HG02623 (cell line): ENCODE measurements around the gene EHD4.

ENCODE experiments used
- ATAC-seq: cut with Tn5 transposase; IDR thresholded peaks from one replicate; pipeline ENCODE4 v1.9.1; 2021; ENCODE audit warnings: moderate library complexity; ENCODE audit not compliant: unreplicated experiment

EHD4 gene

GRCh38 chr15:41866263-41866703 is 106.1 kb downstream of the EHD4 start:
- no peak for ATAC-seq

DNA sequence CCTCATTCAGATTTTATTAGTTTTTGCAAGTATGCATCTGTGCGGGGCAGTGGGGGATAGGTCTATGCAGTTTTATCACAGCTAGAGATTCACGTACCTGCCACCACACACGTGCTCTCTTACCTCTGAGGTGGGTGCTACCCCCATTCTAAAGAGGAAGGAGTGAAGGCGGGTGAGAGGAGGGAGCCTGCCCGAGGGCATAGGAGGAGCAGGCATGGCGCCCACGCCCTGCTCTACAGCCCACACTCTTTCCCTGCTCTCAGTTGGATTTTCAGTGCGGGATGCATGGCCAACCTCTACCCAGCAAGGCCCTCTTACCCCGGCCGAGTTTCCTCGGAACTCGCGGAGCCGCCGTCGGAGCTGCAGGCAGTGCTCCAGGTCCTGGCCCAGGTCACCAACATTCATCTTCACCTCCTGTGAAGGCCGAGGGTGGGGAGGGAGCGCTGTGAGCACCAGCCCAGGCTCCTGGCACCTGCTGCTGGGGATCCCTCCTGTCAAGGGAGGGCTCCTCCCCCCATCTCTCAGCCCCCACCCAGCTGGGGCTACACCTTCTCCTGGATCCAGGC is 106.8 kb downstream of the EHD4 start:
- ATAC-seq: no peak

DNA sequence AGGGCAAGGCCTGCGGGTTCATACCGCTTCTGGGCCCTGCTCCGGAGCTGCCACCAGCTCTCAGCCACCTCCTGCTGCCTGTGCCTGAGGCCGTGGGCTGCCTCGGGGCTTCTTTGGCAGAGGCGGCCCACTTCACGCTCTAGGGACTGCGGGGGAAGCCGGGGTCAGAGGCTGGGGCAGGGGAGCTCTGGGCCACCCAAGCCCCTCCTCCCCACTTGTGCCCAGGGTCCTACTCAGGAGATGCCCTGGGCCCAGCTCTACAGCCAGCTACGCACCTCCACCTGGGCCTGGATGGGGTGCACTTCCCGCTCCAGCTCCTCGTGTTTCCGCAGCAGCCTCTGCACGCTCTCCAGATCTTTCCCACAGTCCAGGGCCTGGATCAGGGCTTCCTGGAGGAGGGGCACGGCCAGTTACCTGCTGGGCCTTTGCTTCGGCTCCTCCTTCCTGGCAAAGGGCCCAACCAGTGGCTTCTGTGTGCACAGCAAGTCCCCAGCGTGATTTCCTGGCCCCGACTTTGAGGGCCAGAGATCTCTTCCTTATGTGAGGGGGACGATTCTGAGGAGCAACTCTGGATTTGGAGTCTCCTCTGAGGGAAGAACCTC is 109.7 kb downstream of the EHD4 start:
- ATAC-seq: no peak

DNA sequence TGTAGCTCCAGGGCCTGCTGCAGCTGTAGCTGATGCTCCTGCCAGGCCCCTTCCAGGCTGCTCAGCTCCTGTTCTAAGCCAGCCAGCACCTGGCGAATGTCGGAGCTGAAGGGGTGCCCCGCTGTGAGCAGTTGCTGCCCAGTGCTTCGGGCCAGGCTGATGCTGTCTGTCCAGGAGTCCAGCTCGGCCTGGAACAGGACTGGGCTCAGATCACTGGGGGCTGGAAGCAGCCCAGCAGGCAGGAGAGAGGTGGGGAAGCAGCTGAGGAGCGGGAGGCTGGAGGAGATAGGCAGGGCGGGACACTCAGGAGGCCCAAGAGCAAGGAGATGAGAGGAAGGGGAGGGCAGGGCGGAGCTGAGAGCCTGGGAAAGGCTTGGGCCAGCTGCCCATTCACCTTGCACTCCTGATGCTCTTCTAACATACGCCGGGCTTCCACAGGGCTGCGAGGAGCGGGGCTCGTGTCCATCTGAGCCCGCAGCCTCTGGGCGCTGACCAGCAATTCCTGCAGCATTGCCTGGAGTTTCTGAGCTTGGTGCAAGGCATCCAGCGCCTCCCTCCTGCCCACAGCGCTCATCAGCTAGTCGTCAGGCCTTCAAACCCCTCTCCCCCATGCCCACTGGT is 110.5 kb downstream of the EHD4 start:
- no peak for ATAC-seq

DNA sequence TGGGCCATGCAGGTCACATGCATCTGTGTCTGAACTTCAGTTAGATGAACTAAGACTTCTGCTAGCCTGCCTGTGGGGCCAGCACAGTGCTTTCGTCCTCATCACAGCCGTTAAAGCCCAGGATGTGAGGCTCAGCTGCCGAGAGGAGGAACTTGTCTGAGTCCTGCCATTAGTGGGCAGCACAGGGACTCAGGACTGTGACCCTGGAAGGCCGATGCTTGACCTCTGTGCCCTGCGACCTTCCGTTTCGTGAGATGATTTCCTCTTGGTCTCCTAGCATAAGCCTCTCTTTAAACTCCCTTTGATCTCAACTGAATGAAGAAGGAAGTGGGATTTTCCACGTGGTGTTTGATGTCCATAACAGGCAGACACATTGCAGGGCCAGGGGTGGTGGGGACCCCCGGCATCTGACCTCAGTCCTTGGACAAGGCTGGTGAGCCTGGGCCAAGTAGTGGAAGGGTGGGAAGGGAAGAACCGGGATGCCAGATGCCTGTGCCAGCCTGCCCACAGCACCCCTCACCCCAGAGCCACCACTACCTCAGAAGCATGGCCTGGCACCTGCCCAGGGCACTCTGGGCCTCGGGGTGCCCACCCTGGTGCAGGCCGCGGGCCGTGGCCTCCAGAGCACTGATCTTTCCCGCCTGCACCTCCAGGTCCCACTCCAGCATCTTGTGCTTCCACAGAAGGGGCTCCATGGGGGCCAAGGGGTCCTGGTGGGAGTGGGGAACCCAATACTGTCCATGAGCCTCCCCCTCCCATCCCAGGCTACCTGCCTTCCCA is 112.1 kb downstream of the EHD4 start:
- no peak for ATAC-seq

DNA sequence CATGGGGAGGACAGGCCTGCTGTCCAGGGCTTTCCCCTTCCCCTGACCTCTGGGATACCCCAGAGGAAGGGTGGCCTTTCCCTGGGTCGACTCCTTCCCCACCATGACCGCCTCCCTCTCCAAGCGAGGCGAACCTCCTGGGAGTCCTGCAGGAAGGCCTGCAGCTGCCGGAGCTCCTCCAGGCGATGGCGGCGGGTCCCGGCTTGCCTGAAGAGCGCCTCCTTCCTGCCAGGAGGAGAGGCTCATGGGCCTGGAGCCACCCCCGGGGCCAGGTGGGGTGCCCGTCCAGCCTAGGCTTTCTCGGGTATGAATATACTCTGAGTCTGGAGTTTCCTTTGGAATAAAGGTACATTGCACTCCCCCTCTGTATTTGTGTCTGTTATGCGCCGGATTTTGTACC is 113.6 kb downstream of the EHD4 start:
- ATAC-seq: no peak

DNA sequence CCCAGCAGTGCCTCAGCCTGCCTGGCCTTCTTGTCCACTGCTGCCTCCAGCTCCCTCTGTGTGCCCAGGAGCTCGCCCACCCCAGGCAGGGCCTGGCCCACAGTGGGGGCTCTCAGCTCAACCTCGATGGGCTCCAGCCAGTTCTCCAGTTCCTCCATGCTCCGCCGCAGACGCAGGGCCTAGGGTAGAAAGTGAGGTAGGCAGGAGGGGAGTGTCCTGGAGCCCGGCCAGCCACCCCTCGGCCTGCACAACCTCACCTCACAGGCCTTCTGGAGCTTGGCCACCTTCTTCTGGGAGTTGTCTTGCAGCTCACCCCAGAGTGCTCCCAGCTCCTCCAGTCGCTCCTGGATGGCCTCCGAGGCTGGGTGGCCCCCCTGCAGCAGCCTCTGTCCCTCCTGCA is 115.0 kb downstream of the EHD4 start:
- ATAC-seq: no peak

GRCh38 chr15:41856716-41857115 is 115.6 kb downstream of the EHD4 start:
- no peak for ATAC-seq

DNA sequence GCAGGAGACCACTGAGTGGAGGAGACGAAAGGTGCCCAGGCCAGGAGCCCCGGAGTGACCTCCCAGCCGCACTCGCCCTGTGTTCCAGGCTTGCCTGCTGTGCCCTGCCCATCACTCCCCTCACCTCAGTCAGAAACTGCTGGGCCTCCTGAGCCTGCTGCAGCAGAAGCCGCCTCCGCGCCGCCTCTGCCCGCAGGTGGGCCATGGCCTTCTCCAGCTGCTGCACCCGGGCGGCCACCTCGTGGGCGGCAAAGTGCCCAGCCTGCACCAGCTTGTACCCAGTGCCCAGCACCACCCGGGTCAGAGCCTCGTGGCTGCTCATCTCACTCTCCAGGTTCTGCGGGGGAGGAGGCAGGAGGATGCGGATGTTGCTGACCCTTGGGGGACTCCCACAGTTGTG is 116.1 kb downstream of the EHD4 start:
- ATAC-seq: no peak

- ATAC-seq: no peak
Observed at GRCh38 chr15:41855261-41855961, 116.9 kb downstream of the EHD4 start.

- no peak for ATAC-seq
Observed at GRCh38 chr15:41854443-41854842, 117.9 kb downstream of the EHD4 start.

- ATAC-seq: no peak
Observed at GRCh38 chr15:41853831-41854230, 118.5 kb downstream of the EHD4 start.

DNA sequence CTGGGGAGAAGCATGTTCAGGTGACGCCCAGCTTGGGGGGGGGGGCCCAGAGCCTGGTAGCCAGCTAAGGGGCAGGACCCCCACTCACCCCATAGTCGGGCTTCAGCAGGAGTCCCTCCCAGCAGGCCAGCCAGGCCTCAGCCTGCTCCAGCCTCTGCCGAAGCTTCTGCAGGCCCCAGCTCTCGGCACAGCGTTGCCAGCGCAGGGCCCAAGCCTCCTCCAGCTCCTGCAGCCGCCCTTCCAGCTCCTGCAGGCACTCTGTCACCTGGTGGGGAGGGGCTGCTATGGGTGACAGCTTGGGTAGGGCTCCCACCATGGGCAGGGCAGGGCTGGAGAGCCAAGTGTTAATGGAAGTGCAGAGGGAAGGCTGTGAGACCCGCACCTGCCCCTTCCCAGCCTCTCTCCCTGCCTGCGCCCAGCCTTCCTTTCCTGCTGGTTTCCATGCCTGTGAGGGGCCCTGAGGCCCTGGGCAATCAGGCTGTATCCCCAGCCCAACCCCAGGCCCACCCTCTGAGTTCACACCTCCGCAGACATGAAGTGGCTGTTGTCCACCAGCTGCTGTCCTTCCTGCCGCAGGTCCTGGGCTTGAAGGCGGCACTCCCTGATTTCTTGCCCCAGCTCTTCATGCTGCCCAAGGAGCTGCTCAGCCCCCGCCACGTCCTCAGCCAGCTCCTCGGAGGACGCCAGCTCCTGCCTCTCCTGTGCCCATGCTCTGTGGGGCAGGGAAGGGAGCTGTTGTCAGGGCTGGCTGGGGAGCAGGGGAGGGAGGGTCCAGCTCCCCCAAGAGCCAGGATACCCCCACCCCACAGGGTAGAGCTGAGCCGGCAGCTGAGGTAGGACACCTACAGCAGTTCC is 119.4 kb downstream of the EHD4 start:
- no peak for ATAC-seq

- ATAC-seq: no peak
Observed at GRCh38 chr15:41851755-41852370, 120.5 kb downstream of the EHD4 start.

DNA sequence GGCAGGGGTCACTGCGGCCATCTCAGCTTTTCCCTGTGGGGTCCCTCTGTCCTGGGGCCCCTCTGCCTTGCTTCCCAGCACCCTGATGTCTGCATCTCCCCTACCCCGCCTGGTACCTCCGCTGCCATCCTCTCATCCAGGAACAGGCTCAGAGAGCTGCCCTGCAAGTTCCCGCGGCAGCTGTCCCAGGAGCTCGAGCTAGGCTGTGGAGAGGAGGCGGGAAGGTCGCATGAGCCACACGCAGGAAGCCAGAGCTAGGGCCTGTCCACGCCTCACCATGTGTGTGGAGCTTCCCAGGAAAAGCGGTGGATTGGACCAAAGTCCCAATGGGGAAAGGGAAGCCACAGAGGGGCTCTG is 121.2 kb downstream of the EHD4 start:
- ATAC-seq: no peak

- ATAC-seq: no peak
Observed at GRCh38 chr15:41850482-41851166, 121.7 kb downstream of the EHD4 start.

DNA sequence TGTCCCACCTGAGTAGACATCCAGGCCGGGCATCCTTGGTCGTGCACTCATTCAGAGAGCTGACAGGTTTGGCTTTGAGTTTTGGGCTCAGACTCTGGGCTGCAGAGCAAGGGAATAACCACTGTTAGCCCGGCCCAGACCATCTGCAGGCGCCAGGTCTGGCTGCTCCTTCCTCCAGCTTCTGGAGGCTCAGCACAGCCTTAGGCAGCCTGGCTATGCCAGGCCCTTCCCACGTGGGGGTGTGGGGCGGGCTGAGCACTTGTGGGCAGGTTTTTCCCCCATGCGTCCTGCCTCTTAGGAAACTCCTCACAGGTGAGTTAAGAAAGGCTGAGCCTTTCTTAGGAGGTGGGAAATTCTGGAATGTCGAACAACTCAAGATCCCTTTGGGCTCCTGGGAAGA is 122.5 kb downstream of the EHD4 start:
- ATAC-seq: no peak

DNA sequence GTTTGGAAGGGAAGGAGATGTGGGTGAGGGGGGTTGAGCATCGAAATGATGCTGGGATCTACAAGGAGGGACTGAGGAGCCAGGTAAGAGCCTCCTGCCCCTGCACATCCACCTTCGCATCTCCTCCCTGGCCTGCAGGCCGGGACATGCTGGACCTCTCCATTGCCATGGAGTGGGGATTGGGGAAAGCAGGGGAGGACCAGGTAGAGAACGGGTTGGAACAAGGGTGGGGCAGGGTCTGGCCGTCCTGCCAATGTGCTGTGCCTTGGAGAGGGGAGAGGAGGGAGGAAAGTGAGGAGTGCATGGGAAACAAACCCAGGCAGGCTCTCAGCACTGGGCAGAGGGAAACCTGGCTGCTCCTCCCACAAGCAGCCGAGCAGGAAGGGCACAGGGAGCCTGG is 123.2 kb downstream of the EHD4 start:
- no peak for ATAC-seq

- ATAC-seq: no peak
Observed at GRCh38 chr15:41848631-41849030, 123.7 kb downstream of the EHD4 start.
